Right lobe of liver (tissue), 4 donors: ENCODE data around the gene INSIG1.

Experiments
- CTCF ChIP-seq, 4 donors: fragments of 200-600 bp in 3 of 4; fragments of 450-650 bp in 1 of 4; IDR thresholded peaks; one replicate each; pipeline versions ENCODE4 v1.5.1 to v1.8.0; 2016 to 2022; ENCODE audit warnings: antibody characterized with exemption in 4 of 4, mild to moderate bottlenecking in 2 of 4
- POLR2A ChIP-seq: fragments of 450-650 bp; IDR thresholded peaks from one replicate; pipeline ENCODE4 v1.6.1; 2017; ENCODE audit warnings: antibody characterized with exemption, mild to moderate bottlenecking
- donor health status: DM: no; HTN: no; CAD: no.
- donor health status: DM: no; HTN: no; CAD: no.
- donor health status: DM: no; HTN: yes; CAD: no.

- no peak for TF ChIP-seq CTCF (IDR thresholded peaks at IDR 0.05)
- TF ChIP-seq POLR2A = no peak
Measured at GRCh38 chr7:155337946-155338631, 40.4 kb downstream of the INSIG1 start.
